Activated CD4-positive, alpha-beta T cell treated with anti-CD3 and anti-CD28 coated beads, Interleukin-2, amount 50 U/mL, for 24 hours (primary cell): ENCODE measurements around the gene PWWP2B.
A peak's percentile ranks its signal among the peaks of the same experiment; 100 is the strongest.

Source experiments
- DNase-seq, 2 donors: peaks; one replicate each; pipeline ENCODE4 v3.0.0-alpha.2; 2020; ENCODE audit warnings: low read depth in 1 of 2, low spot score in 1 of 2

The PWWP2B gene

GRCh38 chr10:132363376-132363775 lies 33.6 kb upstream of the PWWP2B start:
- no peak for DNase-seq

- DNase-seq, result peak in 1 of 2 donors; percentile 47
These were observed 32.9 kb upstream of the PWWP2B start for GRCh38 chr10:132363921-132364593.

GRCh38 chr10:132364594-132364970 lies 32.4 kb upstream of the PWWP2B start:
- DNase-seq, result peak; percentile 63 to 79

GRCh38 chr10:132365102-132365501 lies 31.9 kb upstream of the PWWP2B start:
- no peak for DNase-seq

- DNase-seq, result no peak
These were observed 31.0 kb upstream of the PWWP2B start for GRCh38 chr10:132366006-132366405.

GRCh38 chr10:132366499-132366898 lies 30.5 kb upstream of the PWWP2B start:
- DNase-seq, result no peak

GRCh38 chr10:132368391-132368790 lies 28.6 kb upstream of the PWWP2B start:
- no peak for DNase-seq

GRCh38 chr10:132368881-132369635 lies 27.9 kb upstream of the PWWP2B start:
- DNase-seq, result no peak

- no peak for DNase-seq
These were observed 27.3 kb upstream of the PWWP2B start for GRCh38 chr10:132369636-132370185.

GRCh38 chr10:132370426-132371340 lies 26.3 kb upstream of the PWWP2B start:
- no peak for DNase-seq

GRCh38 chr10:132371641-132372081 lies 25.3 kb upstream of the PWWP2B start:
- DNase-seq, result no peak

GRCh38 chr10:132372516-132373095 lies 24.4 kb upstream of the PWWP2B start:
- no peak for DNase-seq

- DNase-seq, result no peak
These were observed 23.6 kb upstream of the PWWP2B start for GRCh38 chr10:132373241-132373955.

GRCh38 chr10:132374176-132374575 lies 22.8 kb upstream of the PWWP2B start:
- no peak for DNase-seq

- DNase-seq, result no peak
These were observed 22.4 kb upstream of the PWWP2B start for GRCh38 chr10:132374612-132375011.

GRCh38 chr10:132375116-132375794 lies 21.7 kb upstream of the PWWP2B start:
- no peak for DNase-seq

GRCh38 chr10:132375795-132376297 lies 21.2 kb upstream of the PWWP2B start:
- no peak for DNase-seq

- no peak for DNase-seq
These were observed 20.6 kb upstream of the PWWP2B start for GRCh38 chr10:132376394-132376851.

- no peak for DNase-seq
These were observed 19.7 kb upstream of the PWWP2B start for GRCh38 chr10:132377326-132377725.
